Dedifferentiated amniotic fluid mesenchymal stem cell (primary cell): Measurements from ENCODE around the gene KCNJ5.

Experiments
- DNase-seq: peaks from one replicate; pipeline ENCODE4 v3.0.0-alpha.2; 2016; ENCODE audit errors: extremely low spot score

KCNJ5 gene

GRCh38 chr11:128931668-128932067, 40.5 kb downstream of the KCNJ5 start:
- DNase-seq, result no peak

- no peak for DNase-seq
Measured at GRCh38 chr11:128933481-128934178, 42.5 kb downstream of the KCNJ5 start.

GRCh38 chr11:128934351-128934750, 43.2 kb downstream of the KCNJ5 start:
- DNase-seq, result no peak

- DNase-seq, result no peak
Measured at GRCh38 chr11:128934926-128935325, 43.8 kb downstream of the KCNJ5 start.

GRCh38 chr11:128936606-128937251, 45.6 kb downstream of the KCNJ5 start:
- DNase-seq, result no peak

GRCh38 chr11:128937480-128937879, 46.3 kb downstream of the KCNJ5 start:
- DNase-seq, result no peak

- DNase-seq, result no peak
Measured at GRCh38 chr11:128938156-128938885, 47.2 kb downstream of the KCNJ5 start.

GRCh38 chr11:128939591-128939990, 48.4 kb downstream of the KCNJ5 start:
- DNase-seq, result no peak

- DNase-seq, result no peak
Measured at GRCh38 chr11:128940156-128940555, 49.0 kb downstream of the KCNJ5 start.

- DNase-seq, result no peak
Measured at GRCh38 chr11:128940603-128941002, 49.4 kb downstream of the KCNJ5 start.

- no peak for DNase-seq
Measured at GRCh38 chr11:128941110-128941509, 50.0 kb downstream of the KCNJ5 start.

- no peak for DNase-seq
Measured at GRCh38 chr11:128941573-128942271, 50.6 kb downstream of the KCNJ5 start.

GRCh38 chr11:128942272-128942612, 51.1 kb downstream of the KCNJ5 start:
- no peak for DNase-seq

- no peak for DNase-seq
Measured at GRCh38 chr11:128942817-128943427, 51.8 kb downstream of the KCNJ5 start, which contains the start of gene TP53AIP1. TP53AIP1 (minus strand) TSS chr11:128942871; CDS start chr11:128937818, 5,053 bp downstream.

GRCh38 chr11:128943428-128943976, 52.3 kb downstream of the KCNJ5 start:
- no peak for DNase-seq

GRCh38 chr11:128946648-128947047, 55.5 kb downstream of the KCNJ5 start:
- DNase-seq, result no peak

- DNase-seq, result no peak
Measured at GRCh38 chr11:128947773-128948172, 56.6 kb downstream of the KCNJ5 start.

GRCh38 chr11:128948583-128948982, 57.4 kb downstream of the KCNJ5 start:
- no peak for DNase-seq

- no peak for DNase-seq
Measured at GRCh38 chr11:128949791-128950454, 58.8 kb downstream of the KCNJ5 start.

GRCh38 chr11:128953151-128953550, 62.0 kb downstream of the KCNJ5 start:
- DNase-seq, result no peak

- no peak for DNase-seq
Measured at GRCh38 chr11:128955636-128956035, 64.5 kb downstream of the KCNJ5 start.
